Choroid plexus epithelial cell (primary cell): ENCODE data around the gene FAM234A.

Experiments used
- DNase-seq: peaks from one replicate; pipeline ENCODE4 v3.0.0-alpha.2; 2010; ENCODE audit warnings: low read depth
- H3K4me3 ChIP-seq: 2 replicates; pipeline ENCODE4 v1.5.1; 2011; ENCODE audit warnings: low read depth, mild to moderate bottlenecking, control low read depth, low read length, moderate library complexity
- CTCF ChIP-seq: conservative IDR thresholded peaks from 2 replicates; pipeline ENCODE4 v1.5.1; 2011; ENCODE audit warnings: low read depth, mild to moderate bottlenecking, control low read depth, inconsistent platforms, low read length, moderate library complexity

The FAM234A gene

GRCh38 chr16:234468-235305 is at the start of gene FAM234A:
FAM234A (plus strand) TSS chr16:234821; CDS start chr16:254414, 19,593 bp downstream.
- peak; percentile 42 for TF ChIP-seq CTCF
- peak within 1 kb of the TSS; percentile 94 for H3K4me3 ChIP-seq
- peak; percentile 89 for DNase-seq

GRCh38 chr16:185213-185612 is 49.4 kb upstream of the FAM234A start:
- no peak for DNase-seq
- no peak for TF ChIP-seq CTCF
- H3K4me3 ChIP-seq, result no peak overlapping the region

GRCh38 chr16:185691-186090 is 48.9 kb upstream of the FAM234A start:
- no peak for DNase-seq
- no peak for TF ChIP-seq CTCF
- no peak overlapping the region for H3K4me3 ChIP-seq

GRCh38 chr16:187330-187729 is 47.3 kb upstream of the FAM234A start:
- no peak overlapping the region for H3K4me3 ChIP-seq
- no peak for DNase-seq
- TF ChIP-seq CTCF, result no peak

- TF ChIP-seq CTCF, result peak; percentile 19
- no peak overlapping the region for H3K4me3 ChIP-seq
- no peak for DNase-seq
Measured at GRCh38 chr16:188674-189073, 45.9 kb upstream of the FAM234A start.

GRCh38 chr16:189604-190186 is 44.9 kb upstream of the FAM234A start:
- no peak overlapping the region for H3K4me3 ChIP-seq
- TF ChIP-seq CTCF, result no peak
- DNase-seq, result no peak
